NAMALWA (cell line): Measurements from ENCODE around the gene EGFL6.
"Not testable (repeated sequence)": the region's sequence is repeated elsewhere in the genome, so short reads cannot be mapped to it uniquely, and the experiment has no call there.

ENCODE experiments used
- DNase-seq: peaks from one replicate; pipeline ENCODE4 v3.0.0-alpha.2; 2015; ENCODE audit warnings: low spot score

The EGFL6 gene

DNA sequence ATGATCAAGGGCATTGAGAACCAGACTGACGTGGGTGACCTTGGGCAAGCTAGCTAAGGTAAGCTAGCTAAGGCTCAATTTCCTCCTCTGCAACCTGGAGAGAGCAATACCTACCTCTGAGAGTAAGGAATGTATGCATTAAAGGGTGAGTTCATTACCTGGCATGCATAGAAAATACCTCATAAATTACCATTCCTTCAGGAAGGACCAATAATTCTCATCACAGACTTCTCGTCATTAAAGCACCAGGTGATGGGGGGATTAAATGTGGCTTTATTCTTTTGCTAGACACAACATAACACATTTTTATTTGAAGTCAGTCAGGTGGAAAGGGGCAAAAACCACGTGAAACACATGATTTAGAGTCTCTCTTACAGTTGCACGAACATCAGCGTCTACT lies 21.5 kb downstream of the EGFL6 start:
- no peak for DNase-seq

DNA sequence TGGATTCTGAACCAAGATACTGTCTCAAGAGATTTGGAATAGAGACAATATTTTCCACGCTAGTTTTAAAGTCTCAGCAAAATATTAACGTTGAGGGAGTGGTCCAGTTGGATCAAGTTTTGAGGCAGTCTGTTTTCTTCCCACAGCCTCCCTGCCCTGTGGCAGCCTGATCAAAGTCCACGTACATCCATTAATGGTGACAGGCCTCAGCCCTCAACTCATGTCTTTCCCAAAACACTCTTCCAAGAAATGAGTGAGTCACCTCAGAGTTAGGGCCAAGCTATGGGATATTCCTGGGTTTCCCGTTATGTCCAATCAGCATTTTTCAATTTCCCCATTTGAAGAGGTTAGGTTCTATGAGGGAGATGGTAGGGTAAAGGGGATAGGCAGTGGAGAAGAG lies 28.5 kb downstream of the EGFL6 start:
- no peak for DNase-seq

DNA sequence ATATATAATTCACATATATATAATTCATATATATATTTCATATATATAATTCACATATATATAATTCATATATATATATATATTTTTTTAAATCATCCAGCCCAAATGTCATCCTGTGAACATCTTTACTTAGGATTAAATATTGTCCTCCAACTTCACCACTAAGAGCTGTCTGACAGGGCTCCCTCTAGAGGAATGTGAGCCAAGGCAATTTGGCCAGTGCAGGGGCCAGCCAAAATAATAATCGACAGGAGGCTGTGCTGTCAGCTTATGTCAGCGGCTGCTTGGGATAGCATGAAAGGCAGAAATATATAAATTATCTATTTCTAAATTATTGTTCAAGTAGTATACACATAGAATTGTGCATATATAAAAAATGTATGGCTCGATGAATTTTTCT lies 29.5 kb downstream of the EGFL6 start:
- peak; percentile 20 for DNase-seq

DNA sequence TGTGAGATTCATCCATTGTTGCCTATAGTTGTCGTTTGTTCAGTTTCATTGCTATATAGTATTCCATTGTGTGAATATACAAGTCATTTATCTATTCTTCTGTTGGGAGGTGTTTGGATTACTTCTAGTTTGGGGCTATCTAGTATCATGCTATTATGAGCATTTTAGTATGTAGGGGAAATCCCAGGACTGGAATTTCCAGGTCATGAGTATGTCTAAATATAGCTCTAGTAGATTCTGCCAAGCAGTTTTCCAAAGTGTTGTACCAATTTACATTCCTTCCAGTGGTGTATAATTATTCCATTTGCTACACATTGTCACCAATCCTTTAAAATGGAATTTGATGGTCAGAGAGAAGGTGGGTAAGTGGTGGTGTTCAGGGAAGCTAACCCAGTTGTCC lies 30.1 kb downstream of the EGFL6 start:
- DNase-seq, result no peak

DNA sequence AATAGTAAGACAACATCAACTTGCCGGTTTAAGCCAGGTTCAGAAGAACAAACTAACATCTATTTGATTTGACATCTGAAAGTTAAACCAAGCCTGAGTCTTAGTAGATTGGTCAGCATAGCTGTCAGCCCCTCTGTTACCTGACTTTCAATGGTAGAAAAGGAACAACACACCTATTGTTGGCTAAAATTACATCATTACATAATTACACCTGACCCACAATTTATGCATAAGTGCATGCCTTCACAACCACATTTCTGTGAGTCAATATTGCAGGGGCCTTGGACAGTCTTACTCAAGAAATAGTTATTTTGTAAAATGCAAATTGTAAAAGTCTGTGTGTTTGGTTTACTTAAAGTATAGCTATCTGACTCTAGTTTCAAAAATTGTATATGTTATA lies 36.2 kb downstream of the EGFL6 start:
- DNase-seq, result no peak

DNA sequence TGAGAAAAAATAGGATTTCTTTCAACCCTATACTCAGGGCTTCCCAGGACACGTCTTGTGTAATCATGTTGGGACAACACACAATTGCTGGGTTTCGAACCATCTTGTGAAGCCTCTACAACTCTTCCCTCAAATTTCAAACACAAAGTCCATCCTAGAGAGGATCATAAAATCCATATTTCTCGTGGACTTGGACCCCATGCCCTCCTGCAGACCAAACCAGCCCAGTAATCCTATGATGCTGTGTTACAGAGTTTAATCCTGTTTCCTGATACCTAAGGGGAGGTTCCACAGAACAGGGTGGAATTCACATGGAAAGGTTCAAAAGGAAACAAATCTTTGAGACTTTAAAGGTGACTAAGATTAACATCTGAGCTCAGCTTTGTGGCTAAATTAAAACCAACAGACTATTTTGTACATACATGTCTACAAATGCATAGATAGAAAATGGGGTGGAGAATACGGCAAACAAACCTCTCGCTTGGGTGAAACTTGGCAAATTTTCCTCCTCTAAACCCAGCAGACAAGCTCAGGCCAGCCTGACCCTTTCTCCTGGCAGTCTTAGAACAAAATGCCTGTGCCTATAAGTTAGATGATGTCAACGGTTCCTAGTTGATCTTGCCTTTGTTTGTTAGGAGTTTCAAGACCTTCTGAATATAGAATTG lies 38.1 kb downstream of the EGFL6 start:
- no peak for DNase-seq

DNA sequence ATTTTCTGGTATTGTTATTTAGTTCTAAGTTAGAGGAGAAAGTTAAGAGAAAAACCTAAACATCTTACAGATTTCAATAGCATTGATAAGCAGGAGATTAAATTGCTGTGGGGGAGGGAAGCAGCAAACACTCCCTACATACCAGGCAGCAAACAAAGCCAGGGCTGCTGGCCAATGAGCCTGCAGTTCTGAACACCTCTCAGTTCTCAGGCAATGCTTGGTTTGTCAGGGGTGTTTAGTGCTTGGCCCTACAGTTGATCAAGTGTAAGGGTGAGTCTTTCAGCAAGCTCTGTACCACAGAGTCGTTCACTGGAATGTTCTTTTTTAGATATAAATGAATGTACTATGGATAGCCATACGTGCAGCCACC lies 38.6 kb downstream of the EGFL6 start:
- no peak for DNase-seq

DNA sequence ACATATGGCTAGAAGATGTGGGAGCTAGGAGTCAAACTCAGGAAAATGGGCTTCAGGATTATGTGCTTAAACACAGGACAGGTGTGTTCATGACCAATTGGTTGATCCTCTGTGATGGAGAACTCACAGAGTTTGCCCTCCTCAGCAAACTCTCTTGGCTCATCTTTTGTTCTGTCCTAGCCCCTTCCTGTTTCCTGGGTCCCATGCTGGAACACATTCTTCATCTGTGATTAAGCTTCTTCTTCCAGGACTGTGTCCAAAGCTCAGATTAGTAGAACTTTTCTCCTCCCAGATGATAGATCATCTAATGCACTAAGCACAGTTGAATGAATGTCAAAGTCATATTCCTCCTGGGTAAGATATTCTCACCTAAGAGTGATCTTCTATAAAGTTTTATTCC lies 44.8 kb downstream of the EGFL6 start:
- DNase-seq, result no peak

DNA sequence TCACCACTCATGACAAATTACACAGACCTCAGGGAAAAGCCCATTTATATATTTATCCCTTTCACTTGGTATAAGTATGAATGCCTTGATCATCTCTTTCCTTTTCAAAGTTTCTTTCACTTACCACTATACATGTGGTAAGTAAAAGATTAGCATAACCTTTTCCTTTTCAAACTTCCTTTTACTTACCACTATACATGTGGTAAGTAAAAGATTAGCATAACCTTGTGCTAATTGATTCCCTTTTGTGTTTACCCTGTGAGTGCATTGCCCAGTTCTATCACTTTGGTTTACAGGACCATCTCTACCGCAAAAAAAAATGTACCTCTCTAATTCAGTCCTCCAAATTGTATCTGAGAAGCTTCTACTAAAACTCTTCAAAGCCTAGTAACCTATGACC lies 50.8 kb downstream of the EGFL6 start:
- DNase-seq, result no peak

DNA sequence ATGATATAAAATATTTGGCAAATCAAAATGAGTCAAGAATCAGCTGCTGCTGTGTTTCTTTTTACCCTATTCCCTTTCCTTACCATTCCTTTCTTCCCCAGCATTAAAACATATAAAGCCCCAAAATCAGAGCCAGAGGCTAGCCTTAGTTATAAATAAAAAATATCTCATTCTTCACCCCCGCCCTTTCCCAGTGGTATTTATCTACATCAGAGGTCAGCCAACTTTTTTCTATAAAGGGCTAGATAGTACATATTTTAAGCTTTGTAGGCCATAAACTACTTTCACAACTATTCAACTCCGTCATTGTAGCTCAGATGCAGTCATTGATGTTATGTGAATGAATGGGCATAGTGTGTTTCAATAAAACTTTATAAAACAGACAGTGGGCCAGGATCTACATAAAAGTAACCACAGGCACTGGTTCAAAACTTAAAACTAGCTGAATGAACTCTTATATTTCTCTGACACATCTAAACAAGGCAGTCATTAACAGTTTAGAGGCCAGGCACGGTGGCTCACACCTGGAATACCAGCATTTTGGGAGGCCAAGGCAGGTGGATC lies 53.1 kb downstream of the EGFL6 start:
- DNase-seq, result no peak

DNA sequence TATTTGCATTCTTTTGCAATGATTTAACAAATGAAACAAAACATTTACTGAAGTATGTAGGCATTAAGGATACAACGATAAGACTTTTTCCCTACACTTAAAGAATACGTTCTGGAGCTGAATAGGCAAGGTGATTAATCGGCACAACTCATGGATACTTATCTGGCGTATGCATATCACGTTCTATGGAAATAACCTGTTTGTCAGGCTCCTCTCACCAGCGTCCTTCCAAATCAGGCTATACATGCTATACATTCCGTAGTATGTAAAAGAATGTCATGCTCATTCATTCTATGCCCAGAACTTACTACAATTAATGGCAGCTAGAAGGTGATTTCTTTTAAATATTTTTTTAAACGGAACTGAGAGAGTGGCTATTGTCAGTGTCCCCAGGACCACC lies 57.9 kb downstream of the EGFL6 start:
- DNase-seq, result no peak

DNA sequence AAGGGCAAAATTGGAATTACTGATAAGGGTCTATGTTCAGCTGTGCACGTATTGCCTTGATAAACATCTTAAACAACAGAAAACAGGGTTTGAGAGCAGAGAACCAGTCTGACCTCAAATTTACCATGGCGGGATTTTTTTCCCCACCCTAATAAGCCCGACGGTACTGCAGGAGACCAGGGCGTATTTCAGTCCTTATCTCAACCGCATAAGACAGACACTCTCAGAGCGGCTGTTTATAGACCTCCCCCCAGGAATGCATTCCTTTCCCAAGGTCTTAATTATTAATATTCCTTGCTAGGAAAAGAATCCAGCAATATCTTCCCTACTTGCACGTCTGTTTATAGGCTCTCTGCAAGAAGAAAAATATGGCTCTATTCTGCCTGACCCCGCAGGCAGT lies 67.8 kb downstream of the EGFL6 start:
- DNase-seq, result not testable (repeated sequence)

DNA sequence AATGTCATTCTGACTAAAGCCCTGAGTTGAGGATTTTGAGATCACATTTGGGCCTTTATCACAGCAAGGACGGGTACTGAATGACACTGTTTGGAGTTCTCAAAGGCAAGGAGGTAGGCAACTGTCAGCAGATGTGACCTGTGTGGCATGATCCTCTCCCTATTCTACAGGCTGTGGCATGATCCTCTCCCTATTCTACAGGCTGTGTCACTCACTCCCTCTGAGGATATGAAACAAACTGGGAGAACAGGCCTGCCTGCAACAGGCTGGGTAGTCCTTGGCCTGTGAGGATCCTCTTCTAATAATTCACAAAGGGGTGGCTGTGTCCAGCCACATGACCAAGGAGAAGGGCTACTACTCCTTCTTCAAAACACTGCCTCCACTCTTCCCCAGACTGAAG lies 68.6 kb downstream of the EGFL6 start:
- DNase-seq, result no peak

DNA sequence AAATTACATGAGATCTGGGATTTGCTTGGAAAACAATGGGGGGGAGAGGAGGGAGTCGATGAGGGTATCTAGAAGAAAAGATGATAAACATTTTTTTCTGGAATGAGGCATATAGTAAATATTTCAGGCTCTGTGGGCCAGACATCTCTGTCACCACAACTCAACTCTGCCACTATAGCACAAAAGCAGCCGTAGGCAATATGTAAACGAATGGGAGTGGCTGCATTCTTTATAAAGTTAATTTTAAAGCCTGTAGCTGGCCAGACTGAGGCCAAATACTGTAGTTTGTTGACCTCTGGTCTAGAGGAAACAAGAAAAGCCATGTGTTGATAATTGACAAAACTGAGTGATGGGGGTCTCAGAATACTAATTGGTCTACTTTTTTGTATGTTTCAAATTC lies 69.4 kb downstream of the EGFL6 start:
- no peak for DNase-seq

DNA sequence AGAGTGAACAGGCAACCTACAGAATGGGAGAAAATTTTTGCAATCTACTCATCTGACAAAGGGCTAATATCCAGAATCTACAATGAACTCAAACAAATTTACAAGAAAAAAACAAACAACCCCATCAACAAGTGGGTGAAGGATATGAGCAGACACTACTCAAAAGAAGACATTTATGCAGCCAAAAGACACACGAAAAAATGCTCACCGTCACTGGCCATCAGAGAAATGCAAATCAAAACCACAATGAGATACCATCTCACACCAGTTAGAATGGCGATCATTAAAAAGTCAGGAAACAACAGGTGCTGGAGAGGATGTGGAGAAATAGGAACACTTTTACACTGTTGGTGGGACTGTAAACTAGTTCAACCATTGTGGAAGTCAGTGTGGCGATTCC lies 72.3 kb downstream of the EGFL6 start:
- DNase-seq, result not testable (repeated sequence)

DNA sequence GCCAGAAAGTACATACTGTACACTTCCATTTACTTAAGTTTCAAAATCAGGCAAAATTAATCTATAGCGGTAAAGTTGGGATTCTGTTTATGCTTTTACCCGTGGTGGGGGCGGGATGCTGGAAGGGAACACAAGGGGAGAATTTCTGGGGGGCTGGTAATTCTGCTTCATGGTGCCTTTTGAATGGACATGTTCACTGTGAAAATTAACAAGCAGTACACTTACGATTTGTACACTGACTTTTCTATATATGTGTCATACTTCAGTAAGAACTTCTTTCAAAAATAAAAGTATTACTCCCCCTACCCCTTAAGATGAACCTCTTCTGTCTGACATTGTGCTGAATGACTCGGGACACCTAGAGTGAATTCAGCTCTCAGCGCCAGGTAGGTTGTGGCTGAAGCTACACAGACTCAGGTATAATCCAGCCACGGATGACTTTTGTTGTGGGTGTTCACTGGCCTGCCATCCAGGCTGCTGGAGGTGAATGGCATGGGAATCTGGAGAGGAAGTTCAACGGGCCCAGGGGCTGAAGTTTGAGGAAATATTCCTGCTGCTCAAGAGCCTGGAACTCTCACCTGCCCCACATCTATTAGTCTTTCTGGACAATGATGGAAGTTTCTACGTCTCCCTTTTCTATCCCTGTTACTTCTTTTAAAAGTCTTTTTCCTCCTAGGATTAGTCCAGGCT lies 76.2 kb downstream of the EGFL6 start:
- DNase-seq, result no peak

DNA sequence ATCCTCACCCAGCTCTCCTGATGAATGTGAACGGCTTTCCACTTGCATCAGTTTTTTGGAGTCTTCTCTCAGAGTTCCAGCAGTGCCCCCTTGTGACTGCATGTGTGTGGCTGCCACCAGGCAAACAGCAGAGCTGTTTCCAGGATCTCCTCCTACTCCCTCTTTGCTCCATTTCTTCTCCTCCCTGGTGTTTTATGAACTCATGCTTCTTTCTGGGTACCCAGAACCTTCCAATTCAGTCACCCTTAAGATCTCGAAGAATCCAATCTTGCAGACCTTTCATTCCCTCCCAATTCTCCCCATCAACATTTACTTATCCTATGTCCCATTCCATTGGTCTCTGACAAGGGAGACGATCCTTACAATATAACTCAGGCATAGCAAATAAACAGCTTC lies 76.8 kb downstream of the EGFL6 start:
- DNase-seq, result peak; percentile 33

DNA sequence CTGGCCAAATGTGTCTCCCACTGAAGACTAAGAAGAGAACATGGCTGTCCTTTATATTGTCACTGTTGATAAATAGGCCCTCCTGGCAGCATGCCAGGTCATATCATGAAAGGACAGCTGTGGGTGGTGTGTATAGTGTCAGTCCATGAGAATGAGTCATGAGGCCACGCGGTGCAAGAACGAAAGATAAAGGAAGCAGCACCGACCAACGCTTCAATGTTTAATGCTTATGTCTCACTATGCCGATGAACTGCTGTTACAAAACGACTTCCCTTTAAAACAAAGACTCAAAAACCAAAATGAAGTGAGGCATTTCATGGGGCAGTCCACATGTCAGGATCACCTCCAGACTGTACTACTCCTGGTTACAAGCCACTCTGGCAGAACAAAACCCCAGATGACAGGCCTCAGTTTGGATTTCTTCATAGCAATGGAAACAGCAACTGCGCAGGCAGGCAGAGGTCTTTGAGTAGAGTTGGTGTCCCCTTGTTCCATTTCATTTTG lies 78.4 kb downstream of the EGFL6 start:
- DNase-seq, result no peak

DNA sequence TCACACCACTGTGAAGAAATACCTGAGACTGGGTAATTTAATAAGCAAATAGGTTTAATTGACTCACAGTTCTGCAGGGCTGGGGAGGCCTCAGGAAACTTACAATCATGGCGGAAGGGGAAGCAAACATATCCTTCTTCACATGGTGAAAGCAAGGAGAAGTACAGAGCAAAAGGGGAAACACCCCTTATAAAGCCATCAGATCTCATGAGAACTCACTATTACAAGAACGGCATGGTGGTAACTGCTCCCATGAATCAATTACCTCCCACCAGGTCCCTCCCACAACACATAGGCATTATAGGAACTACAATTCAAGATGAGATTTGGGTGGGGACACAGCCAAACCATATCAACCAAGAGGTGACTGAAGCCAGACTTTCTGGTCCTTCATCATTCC lies 78.9 kb downstream of the EGFL6 start:
- not testable (repeated sequence) for DNase-seq

DNA sequence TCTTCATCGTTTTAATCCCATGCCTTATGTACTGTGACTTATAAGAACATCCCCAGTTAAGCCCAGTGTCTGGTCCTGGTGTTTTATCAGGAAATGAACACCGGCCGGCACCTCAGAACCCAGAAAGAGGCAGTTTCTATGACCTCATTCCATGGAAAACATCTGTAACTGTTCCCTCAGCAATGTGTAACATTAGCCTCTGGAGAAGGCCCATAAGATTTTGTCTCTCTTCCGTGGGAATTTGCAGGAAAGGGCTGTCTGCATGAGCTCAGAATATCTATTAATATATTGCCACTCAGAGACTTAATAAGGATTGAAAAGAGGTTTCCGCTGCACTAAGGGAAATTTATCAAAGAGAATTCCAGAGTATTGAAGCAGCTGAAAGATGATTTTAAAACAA lies 80.4 kb downstream of the EGFL6 start:
- DNase-seq, result no peak

DNA sequence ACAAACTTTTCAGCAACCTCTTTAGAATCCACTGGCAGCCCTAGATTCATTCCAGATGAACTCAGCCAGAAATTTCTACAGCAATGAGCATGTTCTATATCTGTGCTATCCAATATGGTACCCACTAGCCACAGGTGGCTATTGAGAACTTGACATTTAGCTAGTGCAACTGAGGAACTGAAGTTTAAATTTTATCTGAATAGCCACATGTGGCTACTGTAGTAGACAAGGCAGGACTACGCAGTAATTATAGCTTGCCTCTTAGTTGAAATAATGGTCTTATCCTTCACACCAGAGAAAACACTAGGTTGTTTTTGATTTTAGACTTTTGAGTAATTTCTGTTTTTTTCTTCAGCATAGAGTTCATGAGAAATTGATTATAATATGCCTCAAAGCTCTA lies 80.9 kb downstream of the EGFL6 start:
- DNase-seq, result no peak

DNA sequence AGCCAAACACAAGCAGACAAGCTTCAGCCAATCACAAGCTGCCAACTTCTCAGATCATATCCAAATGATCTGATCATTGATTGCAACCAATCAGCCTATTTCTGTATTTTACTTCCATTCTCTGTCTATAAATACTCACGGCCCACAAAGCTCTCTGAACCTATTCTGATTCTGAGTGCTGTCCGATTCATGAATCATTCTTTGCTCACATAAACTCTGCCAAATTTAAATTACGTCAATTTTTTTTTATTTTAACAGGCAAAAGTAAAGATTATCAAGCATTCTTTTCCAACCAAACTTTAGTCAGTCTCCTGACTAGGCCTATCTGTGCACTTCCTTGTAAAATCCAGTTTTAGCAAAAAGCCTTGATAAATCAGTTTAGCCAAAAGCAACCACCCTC lies 81.7 kb downstream of the EGFL6 start:
- no peak for DNase-seq

DNA sequence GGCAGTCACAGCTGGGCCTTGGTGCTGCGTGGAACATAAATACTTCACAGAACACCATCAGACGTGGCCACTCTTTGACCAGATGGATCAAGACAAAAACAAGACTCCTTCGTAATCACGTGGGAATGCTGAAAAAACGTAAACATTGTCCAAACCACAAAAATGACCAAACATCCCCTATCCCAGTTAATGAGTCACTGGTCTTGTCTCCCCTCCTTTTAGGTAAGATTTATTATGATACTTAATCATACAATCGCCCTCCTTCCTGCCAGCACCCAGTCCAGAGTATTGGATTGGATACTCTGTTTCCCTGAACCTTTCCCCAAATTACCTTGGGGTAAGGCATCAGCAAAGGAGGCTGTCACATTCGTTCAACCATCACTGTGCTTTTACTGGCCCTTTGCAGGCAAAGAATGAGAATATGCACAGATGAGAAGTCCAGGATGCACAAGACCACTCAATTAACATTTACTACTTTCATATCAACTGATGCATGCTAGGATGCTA lies 82.9 kb downstream of the EGFL6 start:
- DNase-seq, result no peak
